ENCODE measurements around the gene TADA2A. TPM values are rescaled to one million over a fixed set of nuclear protein-coding genes. Genes with fewer than 3 reads are reported as not detected.

The TADA2A gene
- total RNA-seq, 2 donors from 2014 or later: 6.8 to 15.7 TPM

DNA sequence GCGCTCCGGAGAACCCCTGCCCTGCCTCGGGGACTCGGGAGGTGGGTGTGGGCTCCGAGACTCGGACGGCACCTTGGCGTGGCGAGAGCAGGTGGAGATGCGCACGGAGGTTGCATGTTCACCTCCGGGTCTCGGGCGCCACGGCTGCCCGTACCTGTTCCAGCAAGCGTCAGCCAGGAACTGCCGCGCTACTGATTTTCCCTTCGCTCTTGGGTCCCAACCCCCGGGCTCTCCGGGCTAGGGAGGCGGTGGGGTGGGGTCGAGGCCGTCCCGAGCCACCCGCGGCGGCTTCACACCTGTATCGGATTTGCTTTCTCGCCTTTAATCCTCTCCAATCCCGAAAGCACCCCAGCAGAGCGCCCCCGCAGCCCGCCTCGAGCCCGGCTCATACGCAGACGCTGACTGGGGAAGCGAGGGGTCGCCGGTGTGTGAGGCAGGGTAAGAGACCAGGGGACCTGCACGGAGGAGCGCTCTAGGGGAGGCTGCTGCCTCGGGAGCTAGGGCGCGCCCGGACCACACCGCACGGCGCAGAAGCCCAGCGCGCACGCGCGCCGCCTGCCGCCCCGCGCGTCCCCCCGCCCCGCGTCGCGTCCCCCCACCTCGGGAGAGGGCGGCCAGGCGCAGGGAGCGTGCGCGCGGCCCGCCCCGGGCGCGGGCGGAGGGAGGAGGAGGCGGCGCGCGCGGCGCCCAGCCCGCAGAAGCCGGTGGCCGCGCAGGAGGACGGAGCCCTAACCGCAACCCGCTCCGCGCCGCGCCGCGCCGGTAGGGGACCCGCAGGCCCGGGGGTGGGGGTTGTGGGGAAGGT, 82.7 kb downstream of the TADA2A start, which contains the start of gene DUSP14:
Gene DUSP14 (plus strand): TSS at position 695 of the 805 bp plus-strand sequence. CDS start 22,382 bp downstream, outside the sequence.
- Histone ChIP-seq H3K27me3 (no peaks in the 10 kb centered on the region), H3K27ac (peak within 1 kb of the TSS; percentile 93 to 98), H3K4me3 (peak within 1 kb of the TSS; percentile 89 to 92), H3K36me3 (no peaks in the 10 kb centered on the region), H3K4me1 (peaks cover 0 to 42% of the 10 kb centered on the region in 2 donors), H3K9me3 (no peaks in the 10 kb centered on the region)
- DNase-seq (ENCODE audit: low spot score): peak; percentile 64
- TF ChIP-seq, protein P1, sequence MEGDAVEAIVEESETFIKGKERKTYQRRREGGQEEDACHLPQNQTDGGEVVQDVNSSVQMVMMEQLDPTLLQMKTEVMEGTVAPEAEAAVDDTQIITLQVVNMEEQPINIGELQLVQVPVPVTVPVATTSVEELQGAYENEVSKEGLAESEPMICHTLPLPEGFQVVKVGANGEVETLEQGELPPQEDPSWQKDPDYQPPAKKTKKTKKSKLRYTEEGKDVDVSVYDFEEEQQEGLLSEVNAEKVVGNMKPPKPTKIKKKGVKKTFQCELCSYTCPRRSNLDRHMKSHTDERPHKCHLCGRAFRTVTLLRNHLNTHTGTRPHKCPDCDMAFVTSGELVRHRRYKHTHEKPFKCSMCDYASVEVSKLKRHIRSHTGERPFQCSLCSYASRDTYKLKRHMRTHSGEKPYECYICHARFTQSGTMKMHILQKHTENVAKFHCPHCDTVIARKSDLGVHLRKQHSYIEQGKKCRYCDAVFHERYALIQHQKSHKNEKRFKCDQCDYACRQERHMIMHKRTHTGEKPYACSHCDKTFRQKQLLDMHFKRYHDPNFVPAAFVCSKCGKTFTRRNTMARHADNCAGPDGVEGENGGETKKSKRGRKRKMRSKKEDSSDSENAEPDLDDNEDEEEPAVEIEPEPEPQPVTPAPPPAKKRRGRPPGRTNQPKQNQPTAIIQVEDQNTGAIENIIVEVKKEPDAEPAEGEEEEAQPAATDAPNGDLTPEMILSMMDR (IDR thresholded peaks at IDR 0.05): no peak

DNA sequence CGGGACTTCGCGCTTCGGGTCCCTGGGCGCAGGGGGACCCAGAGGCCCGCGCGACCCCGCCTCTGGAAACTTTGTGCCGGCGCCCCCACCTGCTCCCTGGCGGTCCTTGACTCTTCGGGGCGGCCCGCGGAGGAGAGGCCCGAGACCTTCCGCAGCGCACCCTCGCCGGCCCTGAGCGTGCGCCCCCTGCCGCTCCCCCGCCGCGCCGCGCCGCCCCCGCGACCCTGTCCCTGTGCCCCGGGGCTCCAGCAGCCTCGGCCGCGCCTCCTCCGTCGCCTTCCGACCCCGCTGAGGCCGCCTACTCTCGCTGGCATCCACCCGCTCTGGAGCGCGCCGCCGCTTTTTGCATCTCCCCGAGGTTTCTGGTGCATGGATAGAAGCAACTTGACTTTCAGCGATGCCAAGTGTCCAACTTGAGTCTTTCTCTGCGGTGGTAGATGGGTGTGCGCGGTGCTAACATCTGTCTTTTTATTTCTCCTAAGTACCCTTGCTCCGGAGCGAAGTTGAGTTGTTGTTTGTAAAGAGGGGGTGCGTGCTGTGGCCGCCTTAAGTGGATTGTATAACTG, 83.4 kb downstream of the TADA2A start:
- H3K36me3 ChIP-seq: no peaks in the 10 kb centered on the region
- H3K27me3 ChIP-seq: no peaks in the 10 kb centered on the region
- H3K9me3 ChIP-seq: no peaks in the 10 kb centered on the region
- H3K27ac ChIP-seq: peak overlapping the region; percentile 87 to 98
- H3K4me1 ChIP-seq: peaks cover 0 to 42% of the 10 kb centered on the region in 2 donors
- TF ChIP-seq, protein P1 (IDR thresholded peaks at IDR 0.05): peak; percentile 13 to 48
- no peak for DNase-seq (ENCODE audit: low spot score)
- peak overlapping the region; percentile 89 to 92 for H3K4me3 ChIP-seq

DNA sequence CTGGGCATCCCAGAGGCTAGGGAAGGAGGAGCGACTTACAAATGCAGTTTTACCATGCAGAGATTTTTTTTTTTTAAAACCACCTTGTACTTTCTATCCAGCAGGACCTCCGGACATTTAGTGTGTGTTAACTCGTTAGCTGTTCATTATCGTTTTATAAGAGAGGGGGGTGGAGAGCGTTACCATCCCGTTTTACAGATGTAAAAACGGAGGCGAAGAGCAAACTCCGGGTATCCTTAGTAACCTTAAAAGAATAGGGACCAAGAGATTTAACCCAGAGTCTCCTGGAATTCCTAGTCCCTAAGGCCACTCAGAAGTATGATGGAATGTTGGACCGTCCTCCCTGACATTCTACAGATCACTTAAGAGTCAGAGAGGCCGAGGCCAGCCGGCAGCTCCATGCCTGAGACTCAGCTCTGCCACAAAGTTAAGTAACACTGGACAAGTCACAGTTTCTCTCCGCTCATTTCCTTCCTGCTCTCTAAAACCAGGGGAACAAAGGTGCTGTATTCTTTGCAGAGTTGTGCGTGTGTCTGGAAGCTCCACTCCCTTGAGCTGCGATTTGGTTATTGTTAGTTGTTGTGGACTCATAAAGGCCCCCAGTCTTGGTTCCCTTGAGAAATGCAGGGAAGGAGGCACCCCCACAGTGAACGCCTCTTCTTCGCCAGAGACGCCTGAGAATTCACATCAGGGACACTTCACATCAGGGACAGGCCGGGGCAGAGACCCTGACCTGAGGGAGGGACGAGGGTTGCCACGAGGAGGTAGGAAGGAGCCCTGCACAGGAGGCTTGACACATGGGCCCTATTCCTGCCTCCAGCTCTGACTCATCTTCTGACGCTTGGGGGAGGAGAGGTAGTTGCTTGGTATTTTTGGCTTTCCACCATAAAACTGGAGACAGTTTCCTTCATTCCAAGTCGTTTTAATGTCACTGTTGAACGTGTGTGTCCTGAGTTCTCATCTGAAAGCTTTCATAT, 84.2 kb downstream of the TADA2A start:
- DNase-seq (ENCODE audit: low spot score): peak; percentile 77
- H3K36me3 ChIP-seq: no peaks in the 10 kb centered on the region

DNA sequence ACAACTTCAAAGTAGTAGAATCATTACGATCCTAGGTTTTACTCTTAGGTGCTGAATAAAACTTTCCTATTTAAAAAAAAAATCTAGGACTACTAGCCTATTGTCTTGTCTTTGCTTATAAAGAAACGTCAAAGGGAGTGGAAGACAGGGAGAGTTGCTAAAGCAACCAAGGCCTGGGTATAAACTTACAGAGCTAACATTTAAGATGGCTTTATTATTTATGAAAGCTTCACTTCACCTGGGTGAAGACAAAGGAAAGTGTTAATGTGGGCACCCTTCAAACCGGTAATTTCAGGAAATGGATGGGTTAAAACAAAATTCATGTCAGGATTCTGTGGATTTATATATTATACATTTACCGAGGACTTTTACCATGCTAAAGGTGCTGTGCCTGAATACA, 85.5 kb downstream of the TADA2A start:
- TF ChIP-seq, protein P1 (IDR thresholded peaks at IDR 0.05): no peak
- H3K27ac ChIP-seq: peak overlapping the region; percentile 87 to 98
- H3K4me1 ChIP-seq: peaks cover 0 to 42% of the 10 kb centered on the region in 2 donors
- H3K36me3 ChIP-seq: no peaks in the 10 kb centered on the region
- peak overlapping the region in 1 of 2 donors; percentile 25 for H3K4me3 ChIP-seq
- H3K27me3 ChIP-seq: no peaks in the 10 kb centered on the region
- no peaks in the 10 kb centered on the region for H3K9me3 ChIP-seq
- DNase-seq (ENCODE audit: low spot score): no peak

More for the DNA sequence above, 84.2 kb downstream of the TADA2A start:
- TF ChIP-seq, protein P1 (IDR thresholded peaks at IDR 0.05): no peak
- Histone ChIP-seq H3K27me3 (no peaks in the 10 kb centered on the region), H3K9me3 (no peaks in the 10 kb centered on the region), H3K4me1 (peaks cover 0 to 42% of the 10 kb centered on the region in 2 donors), H3K27ac (peak overlapping the region; percentile 87 to 98), H3K4me3 (peak overlapping the region; percentile 89 to 92)

DNA sequence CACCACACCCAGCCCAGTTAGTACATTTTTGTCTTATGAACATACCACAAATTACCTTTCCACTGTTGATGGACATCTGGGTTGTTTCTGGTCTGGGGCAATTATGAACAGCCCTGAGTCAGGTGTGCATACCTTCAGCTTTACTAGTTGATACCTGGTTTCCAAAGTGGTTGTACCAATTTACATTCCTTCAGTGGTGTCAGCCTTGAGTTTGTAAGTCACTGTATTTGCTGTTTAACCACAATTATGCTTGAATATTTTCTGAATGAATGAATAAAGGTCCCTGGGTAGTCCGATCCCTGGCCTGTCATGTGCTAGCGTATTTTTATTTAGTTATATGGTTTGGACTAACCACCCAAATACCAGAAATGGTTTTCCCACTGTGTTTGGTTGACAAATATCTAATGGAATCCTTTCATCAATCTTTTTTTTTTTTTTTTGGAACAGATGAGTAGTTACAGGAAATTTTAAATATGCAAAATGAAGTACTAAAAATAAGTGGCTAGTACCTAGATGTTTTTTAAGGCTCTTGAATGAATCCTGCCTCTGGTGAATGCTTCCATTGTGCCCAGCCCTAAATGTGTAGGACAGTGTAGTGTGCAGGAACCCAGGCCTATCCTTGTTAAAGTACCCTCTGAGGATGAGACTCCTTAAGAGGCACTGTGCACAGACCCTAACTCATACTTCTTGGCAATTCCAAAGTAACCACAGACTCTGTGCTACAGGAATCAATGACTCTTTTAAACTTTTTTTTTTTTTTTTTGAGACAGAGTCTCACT, 86.8 kb downstream of the TADA2A start:
- peaks cover 0 to 33% of the 10 kb centered on the region in 2 donors for H3K4me1 ChIP-seq
- no peaks in the 10 kb centered on the region for H3K36me3 ChIP-seq
- TF ChIP-seq, protein P1 (IDR thresholded peaks at IDR 0.05): no peak
- DNase-seq (ENCODE audit: low spot score): no peak
- H3K27me3 ChIP-seq: no peaks in the 10 kb centered on the region
- H3K4me3 ChIP-seq: no peak overlapping the region
- H3K27ac ChIP-seq: no peak overlapping the region
- no peaks in the 10 kb centered on the region for H3K9me3 ChIP-seq

Data from right atrium auricular region (tissue), 2 donors.